HG03095 (cell line): ENCODE results near the gene NDUFAF5.
A peak's percentile ranks its signal among the peaks of the same experiment; 100 is the strongest.

Experiments used
- ATAC-seq: cut with Tn5 transposase; IDR thresholded peaks from one replicate; pipeline ENCODE4 v1.9.1; 2021; ENCODE audit warnings: moderate library complexity; ENCODE audit not compliant: unreplicated experiment

The NDUFAF5 gene

GRCh38 chr20:13819885-13820645, 35.2 kb downstream of the NDUFAF5 start:
- peak; percentile 75 for ATAC-seq

- ATAC-seq: no peak
Observed at GRCh38 chr20:13821876-13822275, 37.0 kb downstream of the NDUFAF5 start.

GRCh38 chr20:13822459-13822858, 37.6 kb downstream of the NDUFAF5 start:
- ATAC-seq: no peak

GRCh38 chr20:13824459-13824858, 39.6 kb downstream of the NDUFAF5 start:
- ATAC-seq: no peak

GRCh38 chr20:13825465-13825864, 40.6 kb downstream of the NDUFAF5 start:
- no peak for ATAC-seq

GRCh38 chr20:13831476-13831875, 46.6 kb downstream of the NDUFAF5 start:
- no peak for ATAC-seq

GRCh38 chr20:13838664-13839063, 53.8 kb downstream of the NDUFAF5 start:
- no peak for ATAC-seq

GRCh38 chr20:13839421-13840092, 54.7 kb downstream of the NDUFAF5 start:
- ATAC-seq: no peak

- no peak for ATAC-seq
Observed at GRCh38 chr20:13840093-13840465, 55.3 kb downstream of the NDUFAF5 start.

- ATAC-seq: no peak
Observed at GRCh38 chr20:13841206-13841605, 56.4 kb downstream of the NDUFAF5 start.

GRCh38 chr20:13844296-13844695, 59.5 kb downstream of the NDUFAF5 start:
- no peak for ATAC-seq

- no peak for ATAC-seq
Observed at GRCh38 chr20:13851279-13851678, 66.5 kb downstream of the NDUFAF5 start.

- no peak for ATAC-seq
Observed at GRCh38 chr20:13852306-13852705, 67.5 kb downstream of the NDUFAF5 start.

GRCh38 chr20:13855613-13856012, 70.8 kb downstream of the NDUFAF5 start:
- ATAC-seq: no peak

- no peak for ATAC-seq
Observed at GRCh38 chr20:13856354-13856753, 71.5 kb downstream of the NDUFAF5 start.

GRCh38 chr20:13857304-13857703, 72.5 kb downstream of the NDUFAF5 start:
- no peak for ATAC-seq

GRCh38 chr20:13857961-13858360, 73.1 kb downstream of the NDUFAF5 start:
- ATAC-seq: no peak

- ATAC-seq: no peak
Observed at GRCh38 chr20:13858439-13858838, 73.6 kb downstream of the NDUFAF5 start.

GRCh38 chr20:13858871-13859270, 74.0 kb downstream of the NDUFAF5 start:
- no peak for ATAC-seq

- ATAC-seq: no peak
Observed at GRCh38 chr20:13862245-13862644, 77.4 kb downstream of the NDUFAF5 start.

- ATAC-seq: no peak
Observed at GRCh38 chr20:13863244-13863643, 78.4 kb downstream of the NDUFAF5 start.

- ATAC-seq: no peak
Observed at GRCh38 chr20:13865156-13865555, 80.3 kb downstream of the NDUFAF5 start.
